Measurements from ENCODE around the gene CLCN3. TPM values are rescaled to one million over a fixed set of nuclear protein-coding genes. Genes with fewer than 3 reads are reported as not detected.

CLCN3 gene
- total RNA-seq, 1 experiment from 2014 or later = 29.1 TPM

DNA sequence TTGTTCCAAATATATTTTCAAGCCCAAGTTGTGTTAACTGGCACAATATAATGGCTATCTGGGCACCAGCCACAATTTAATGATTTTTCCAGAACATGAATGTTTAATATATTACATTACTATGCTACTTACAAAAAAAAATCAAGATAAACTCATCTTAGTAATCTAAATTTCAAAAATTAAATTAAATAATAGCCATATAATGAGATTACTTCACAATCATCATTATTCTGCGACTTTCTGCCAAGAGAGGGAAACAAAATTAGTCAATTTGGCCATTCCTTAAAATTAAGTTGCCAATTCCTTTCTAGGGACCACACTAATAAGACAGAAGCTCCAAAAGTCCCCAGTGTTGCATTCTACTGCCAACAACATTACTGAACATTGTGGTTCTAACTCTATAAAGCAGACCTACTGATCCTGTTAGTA lies 15.5 kb upstream of the CLCN3 start:
- TF ChIP-seq, protein P1, sequence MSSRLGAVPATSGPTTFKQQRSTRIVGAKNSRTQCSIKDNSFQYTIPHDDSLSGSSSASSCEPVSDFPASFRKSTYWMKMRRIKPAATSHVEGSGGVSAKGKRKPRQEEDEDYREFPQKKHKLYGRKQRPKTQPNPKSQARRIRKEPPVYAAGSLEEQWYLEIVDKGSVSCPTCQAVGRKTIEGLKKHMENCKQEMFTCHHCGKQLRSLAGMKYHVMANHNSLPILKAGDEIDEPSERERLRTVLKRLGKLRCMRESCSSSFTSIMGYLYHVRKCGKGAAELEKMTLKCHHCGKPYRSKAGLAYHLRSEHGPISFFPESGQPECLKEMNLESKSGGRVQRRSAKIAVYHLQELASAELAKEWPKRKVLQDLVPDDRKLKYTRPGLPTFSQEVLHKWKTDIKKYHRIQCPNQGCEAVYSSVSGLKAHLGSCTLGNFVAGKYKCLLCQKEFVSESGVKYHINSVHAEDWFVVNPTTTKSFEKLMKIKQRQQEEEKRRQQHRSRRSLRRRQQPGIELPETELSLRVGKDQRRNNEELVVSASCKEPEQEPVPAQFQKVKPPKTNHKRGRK (CRISPR knock-in tag; IDR thresholded peaks at IDR 0.05; ENCODE audit: borderline replicate concordance) = no peak
- TF ChIP-seq, protein P2, sequence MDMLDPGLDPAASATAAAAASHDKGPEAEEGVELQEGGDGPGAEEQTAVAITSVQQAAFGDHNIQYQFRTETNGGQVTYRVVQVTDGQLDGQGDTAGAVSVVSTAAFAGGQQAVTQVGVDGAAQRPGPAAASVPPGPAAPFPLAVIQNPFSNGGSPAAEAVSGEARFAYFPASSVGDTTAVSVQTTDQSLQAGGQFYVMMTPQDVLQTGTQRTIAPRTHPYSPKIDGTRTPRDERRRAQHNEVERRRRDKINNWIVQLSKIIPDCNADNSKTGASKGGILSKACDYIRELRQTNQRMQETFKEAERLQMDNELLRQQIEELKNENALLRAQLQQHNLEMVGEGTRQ (CRISPR knock-in tag; IDR thresholded peaks at IDR 0.05) = no peak
- TF ChIP-seq TCF7 (CRISPR knock-in tag; IDR thresholded peaks at IDR 0.05; ENCODE audit: low read depth) = no peak
- TF ChIP-seq TEAD4 (CRISPR knock-in tag; IDR thresholded peaks at IDR 0.05) = no peak
- TF ChIP-seq GRHL2 (CRISPR knock-in tag; IDR thresholded peaks at IDR 0.05; ENCODE audit: insufficient replicate concordance, severe bottlenecking) = no peak
- TF ChIP-seq, protein P3, sequence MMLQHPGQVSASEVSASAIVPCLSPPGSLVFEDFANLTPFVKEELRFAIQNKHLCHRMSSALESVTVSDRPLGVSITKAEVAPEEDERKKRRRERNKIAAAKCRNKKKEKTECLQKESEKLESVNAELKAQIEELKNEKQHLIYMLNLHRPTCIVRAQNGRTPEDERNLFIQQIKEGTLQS (CRISPR knock-in tag; conservative IDR thresholded peaks at IDR 0.05) = no peak
- TF ChIP-seq ZNF232 (CRISPR knock-in tag; IDR thresholded peaks at IDR 0.05) = no peak
- TF ChIP-seq, protein P4, sequence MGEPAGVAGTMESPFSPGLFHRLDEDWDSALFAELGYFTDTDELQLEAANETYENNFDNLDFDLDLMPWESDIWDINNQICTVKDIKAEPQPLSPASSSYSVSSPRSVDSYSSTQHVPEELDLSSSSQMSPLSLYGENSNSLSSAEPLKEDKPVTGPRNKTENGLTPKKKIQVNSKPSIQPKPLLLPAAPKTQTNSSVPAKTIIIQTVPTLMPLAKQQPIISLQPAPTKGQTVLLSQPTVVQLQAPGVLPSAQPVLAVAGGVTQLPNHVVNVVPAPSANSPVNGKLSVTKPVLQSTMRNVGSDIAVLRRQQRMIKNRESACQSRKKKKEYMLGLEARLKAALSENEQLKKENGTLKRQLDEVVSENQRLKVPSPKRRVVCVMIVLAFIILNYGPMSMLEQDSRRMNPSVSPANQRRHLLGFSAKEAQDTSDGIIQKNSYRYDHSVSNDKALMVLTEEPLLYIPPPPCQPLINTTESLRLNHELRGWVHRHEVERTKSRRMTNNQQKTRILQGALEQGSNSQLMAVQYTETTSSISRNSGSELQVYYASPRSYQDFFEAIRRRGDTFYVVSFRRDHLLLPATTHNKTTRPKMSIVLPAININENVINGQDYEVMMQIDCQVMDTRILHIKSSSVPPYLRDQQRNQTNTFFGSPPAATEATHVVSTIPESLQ (CRISPR knock-in tag; IDR thresholded peaks at IDR 0.05) = no peak
- no peak for TF ChIP-seq RORB (CRISPR knock-in tag; IDR thresholded peaks at IDR 0.05)
- TF ChIP-seq, protein P5, sequence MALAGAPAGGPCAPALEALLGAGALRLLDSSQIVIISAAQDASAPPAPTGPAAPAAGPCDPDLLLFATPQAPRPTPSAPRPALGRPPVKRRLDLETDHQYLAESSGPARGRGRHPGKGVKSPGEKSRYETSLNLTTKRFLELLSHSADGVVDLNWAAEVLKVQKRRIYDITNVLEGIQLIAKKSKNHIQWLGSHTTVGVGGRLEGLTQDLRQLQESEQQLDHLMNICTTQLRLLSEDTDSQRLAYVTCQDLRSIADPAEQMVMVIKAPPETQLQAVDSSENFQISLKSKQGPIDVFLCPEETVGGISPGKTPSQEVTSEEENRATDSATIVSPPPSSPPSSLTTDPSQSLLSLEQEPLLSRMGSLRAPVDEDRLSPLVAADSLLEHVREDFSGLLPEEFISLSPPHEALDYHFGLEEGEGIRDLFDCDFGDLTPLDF (CRISPR knock-in tag; IDR thresholded peaks at IDR 0.05) = no peak
- TF ChIP-seq ZNF219 (CRISPR knock-in tag; IDR thresholded peaks at IDR 0.05; ENCODE audit: borderline replicate concordance) = no peak
- TF ChIP-seq CREB1 (CRISPR knock-in tag; IDR thresholded peaks at IDR 0.05) = no peak
- no peak for TF ChIP-seq ZNF138 (CRISPR knock-in tag; conservative IDR thresholded peaks at IDR 0.05)
- TF ChIP-seq, protein P6, sequence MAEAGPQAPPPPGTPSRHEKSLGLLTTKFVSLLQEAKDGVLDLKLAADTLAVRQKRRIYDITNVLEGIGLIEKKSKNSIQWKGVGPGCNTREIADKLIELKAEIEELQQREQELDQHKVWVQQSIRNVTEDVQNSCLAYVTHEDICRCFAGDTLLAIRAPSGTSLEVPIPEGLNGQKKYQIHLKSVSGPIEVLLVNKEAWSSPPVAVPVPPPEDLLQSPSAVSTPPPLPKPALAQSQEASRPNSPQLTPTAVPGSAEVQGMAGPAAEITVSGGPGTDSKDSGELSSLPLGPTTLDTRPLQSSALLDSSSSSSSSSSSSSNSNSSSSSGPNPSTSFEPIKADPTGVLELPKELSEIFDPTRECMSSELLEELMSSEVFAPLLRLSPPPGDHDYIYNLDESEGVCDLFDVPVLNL (CRISPR knock-in tag; IDR thresholded peaks at IDR 0.05; ENCODE audit: borderline replicate concordance, low read depth) = no peak
- no peak for TF ChIP-seq SMAD4 (CRISPR knock-in tag; IDR thresholded peaks at IDR 0.05)
- no peak for TF ChIP-seq TEAD1 (CRISPR knock-in tag; IDR thresholded peaks at IDR 0.05)
- TF ChIP-seq, protein P7, sequence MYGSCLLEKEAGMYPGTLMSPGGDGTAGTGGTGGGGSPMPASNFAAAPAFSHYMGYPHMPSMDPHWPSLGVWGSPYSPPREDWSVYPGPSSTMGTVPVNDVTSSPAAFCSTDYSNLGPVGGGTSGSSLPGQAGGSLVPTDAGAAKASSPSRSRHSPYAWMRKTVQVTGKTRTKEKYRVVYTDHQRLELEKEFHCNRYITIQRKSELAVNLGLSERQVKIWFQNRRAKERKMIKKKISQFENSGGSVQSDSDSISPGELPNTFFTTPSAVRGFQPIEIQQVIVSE (CRISPR knock-in tag; IDR thresholded peaks at IDR 0.05; ENCODE audit: borderline replicate concordance) = no peak
- no peak for TF ChIP-seq ZNF416 (CRISPR knock-in tag; IDR thresholded peaks at IDR 0.05)
- Mint-ChIP-seq H3K36me3 (peaks cover 2% of the 10 kb centered on the region; the same call in 1 of the 2 replicates), H3K27ac (no peak overlapping the region), H3K4me1 (no peaks in the 10 kb centered on the region), H3K9me3 (no peaks in the 10 kb centered on the region), H3K4me3 (no peak overlapping the region), H3K27me3 (ENCODE audit: low read depth) (no peaks in the 10 kb centered on the region)
- ATAC-seq = no peak
- ChIA-PET CTCF (no interaction called here), POLR2A (no interaction called here)
- DNase-seq (ENCODE audit: low spot score) = no peak

DNA sequence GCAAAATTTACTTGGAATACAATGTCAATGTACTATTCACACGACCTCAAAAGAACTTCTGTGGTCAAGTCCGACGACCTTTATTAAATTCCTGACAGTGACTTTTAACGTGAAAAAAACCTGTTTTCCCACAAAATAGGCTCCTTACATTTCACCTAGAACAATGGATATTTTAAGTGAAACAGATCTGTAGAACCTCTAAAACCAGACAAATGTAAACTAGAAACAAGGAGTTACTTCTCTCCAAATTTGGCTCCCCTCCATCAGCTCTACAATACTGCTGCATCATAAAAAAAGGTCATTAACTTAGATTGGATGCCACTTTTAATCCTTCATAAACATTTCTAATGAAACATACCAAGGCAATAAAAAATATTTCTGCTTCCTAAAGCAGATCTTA lies 9.2 kb upstream of the CLCN3 start:
- TF ChIP-seq ZNF423 (CRISPR knock-in tag; IDR thresholded peaks at IDR 0.05) = no peak
- TF ChIP-seq, protein P8, sequence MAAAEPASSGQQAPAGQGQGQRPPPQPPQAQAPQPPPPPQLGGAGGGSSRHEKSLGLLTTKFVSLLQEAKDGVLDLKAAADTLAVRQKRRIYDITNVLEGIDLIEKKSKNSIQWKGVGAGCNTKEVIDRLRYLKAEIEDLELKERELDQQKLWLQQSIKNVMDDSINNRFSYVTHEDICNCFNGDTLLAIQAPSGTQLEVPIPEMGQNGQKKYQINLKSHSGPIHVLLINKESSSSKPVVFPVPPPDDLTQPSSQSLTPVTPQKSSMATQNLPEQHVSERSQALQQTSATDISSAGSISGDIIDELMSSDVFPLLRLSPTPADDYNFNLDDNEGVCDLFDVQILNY (CRISPR knock-in tag; IDR thresholded peaks at IDR 0.05) = no peak
- TF ChIP-seq, protein P9, sequence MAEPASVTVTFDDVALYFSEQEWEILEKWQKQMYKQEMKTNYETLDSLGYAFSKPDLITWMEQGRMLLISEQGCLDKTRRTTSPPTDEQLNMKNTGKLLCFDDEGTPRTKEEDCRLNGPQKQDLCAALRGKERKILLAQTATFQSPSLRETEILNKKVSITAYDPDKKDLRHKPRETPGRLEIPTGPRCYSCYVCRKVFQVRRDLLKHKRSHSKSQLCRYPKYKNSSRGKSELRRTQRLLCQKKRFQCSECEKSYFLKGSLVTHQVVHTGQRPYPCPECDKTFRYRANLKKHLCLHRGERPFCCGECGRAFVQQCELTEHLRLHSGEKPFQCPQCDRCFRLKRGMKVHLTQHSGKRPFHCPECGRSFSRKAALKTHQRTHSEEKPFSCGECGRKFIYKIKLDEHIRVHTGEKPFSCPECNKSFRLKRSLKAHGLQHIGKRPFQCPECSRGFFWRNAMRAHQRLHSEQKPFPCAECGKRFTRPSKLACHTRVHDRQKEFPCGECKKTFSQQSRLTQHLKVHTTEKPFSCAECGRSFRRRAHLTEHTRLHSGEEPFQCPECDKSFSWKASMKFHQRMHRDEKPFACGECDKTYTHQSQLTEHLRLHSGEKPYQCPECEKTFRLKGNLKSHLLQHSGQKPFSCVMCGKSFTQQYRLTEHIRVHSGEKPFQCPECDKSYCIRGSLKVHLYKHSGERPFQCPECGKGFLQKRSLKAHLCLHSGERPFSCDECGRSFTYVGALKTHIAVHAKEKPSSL (CRISPR knock-in tag; conservative IDR thresholded peaks at IDR 0.05) = no peak
- TF ChIP-seq, protein P10, sequence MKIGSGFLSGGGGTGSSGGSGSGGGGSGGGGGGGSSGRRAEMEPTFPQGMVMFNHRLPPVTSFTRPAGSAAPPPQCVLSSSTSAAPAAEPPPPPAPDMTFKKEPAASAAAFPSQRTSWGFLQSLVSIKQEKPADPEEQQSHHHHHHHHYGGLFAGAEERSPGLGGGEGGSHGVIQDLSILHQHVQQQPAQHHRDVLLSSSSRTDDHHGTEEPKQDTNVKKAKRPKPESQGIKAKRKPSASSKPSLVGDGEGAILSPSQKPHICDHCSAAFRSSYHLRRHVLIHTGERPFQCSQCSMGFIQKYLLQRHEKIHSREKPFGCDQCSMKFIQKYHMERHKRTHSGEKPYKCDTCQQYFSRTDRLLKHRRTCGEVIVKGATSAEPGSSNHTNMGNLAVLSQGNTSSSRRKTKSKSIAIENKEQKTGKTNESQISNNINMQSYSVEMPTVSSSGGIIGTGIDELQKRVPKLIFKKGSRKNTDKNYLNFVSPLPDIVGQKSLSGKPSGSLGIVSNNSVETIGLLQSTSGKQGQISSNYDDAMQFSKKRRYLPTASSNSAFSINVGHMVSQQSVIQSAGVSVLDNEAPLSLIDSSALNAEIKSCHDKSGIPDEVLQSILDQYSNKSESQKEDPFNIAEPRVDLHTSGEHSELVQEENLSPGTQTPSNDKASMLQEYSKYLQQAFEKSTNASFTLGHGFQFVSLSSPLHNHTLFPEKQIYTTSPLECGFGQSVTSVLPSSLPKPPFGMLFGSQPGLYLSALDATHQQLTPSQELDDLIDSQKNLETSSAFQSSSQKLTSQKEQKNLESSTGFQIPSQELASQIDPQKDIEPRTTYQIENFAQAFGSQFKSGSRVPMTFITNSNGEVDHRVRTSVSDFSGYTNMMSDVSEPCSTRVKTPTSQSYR (CRISPR knock-in tag; IDR thresholded peaks at IDR 0.05) = no peak

More for the DNA sequence above, 9.2 kb upstream of the CLCN3 start:
- no peaks in the 10 kb centered on the region; the same call in 1 of the 2 replicates for H3K36me3 Mint-ChIP-seq
- POLR2A ChIA-PET = no interaction called here
- ATAC-seq (no peak), DNase-seq (ENCODE audit: low spot score) (no peak)
- peak overlapping the region; percentile 87 for H3K4me3 Mint-ChIP-seq
- peaks cover 18% of the 10 kb centered on the region for H3K4me1 Mint-ChIP-seq
- H3K9me3 Mint-ChIP-seq = no peaks in the 10 kb centered on the region
- H3K27me3 Mint-ChIP-seq (ENCODE audit: low read depth) = no peaks in the 10 kb centered on the region
- H3K27ac Mint-ChIP-seq = no peak overlapping the region; the same call in 1 of the 2 replicates
- CTCF ChIA-PET = no interaction called here
